Esophagus squamous epithelium (tissue), 5 donors: ENCODE data around the gene JPH2. TPM values are rescaled to one million over a fixed set of nuclear protein-coding genes. Genes with fewer than 3 reads are reported as not detected.
A peak's percentile ranks its signal among the peaks of the same experiment; 100 is the strongest.

Source experiments
- DNase-seq: peaks from one replicate; lab custom pipeline; 2025; lab: John Stamatoyannopoulos, UW
- H3K27ac ChIP-seq, 4 donors: fragments of 200-600 bp; sonication (generic); one replicate each; pipeline ENCODE4 v1.5.1; 2016 to 2019; ENCODE audit warnings: mild to moderate bottlenecking in 1 of 4
- H3K27me3 ChIP-seq, 4 donors: fragments of 200-600 bp; sonication (generic); 1 replicate in 3 of 4; 2 replicates in 1 of 4; pipeline versions ENCODE4 v1.5.1 to v1.6.0; 2017 to 2021; ENCODE audit warnings: antibody characterized with exemption in 1 of 4
- H3K36me3 ChIP-seq, 3 donors: fragments of 200-600 bp; sonication (generic); one replicate each; pipeline ENCODE4 v1.5.1; 2016 to 2019
- H3K4me1 ChIP-seq, 3 donors: fragments of 200-600 bp; sonication (generic); one replicate each; pipeline ENCODE4 v1.5.1; 2017 to 2019
- H3K4me3 ChIP-seq, 4 donors: fragments of 200-600 bp; sonication (generic); 1 replicate in 3 of 4; 2 replicates in 1 of 4; pipeline ENCODE4 v1.5.1; 2016 to 2019; ENCODE audit warnings: mild to moderate bottlenecking in 2 of 4, moderate library complexity in 1 of 4
- H3K9me3 ChIP-seq, 3 donors: fragments of 200-600 bp; sonication (generic); one replicate each; pipeline ENCODE4 v1.5.1; 2016 to 2019
- POLR2A ChIP-seq, 4 donors: fragments of 450-650 bp; IDR thresholded peaks; one replicate each; pipeline ENCODE4 v1.6.1; 2017; ENCODE audit warnings: antibody characterized with exemption in 4 of 4, mild to moderate bottlenecking in 4 of 4, moderate library complexity in 3 of 4
- WGBS, 2 donors: methylation state at CpG; one replicate each; pipeline ENCODE4 v1.1.5; 2018; 5-methylcytosine and 5-hydroxymethylcytosine counted together
- intact Hi-C: fragments of 100-400 bp; cut with DNase I; formaldehyde crosslinking; loops from one replicate; pipeline ENCODE4 v1.15.0; 2022
- total RNA-seq, 4 donors: library from RNA; depleted of rRNA; stranded (reverse); fragments of >200 nt; gene quantifications; one replicate each; pipeline ENCODE4 v1.1.0, GENCODE V29; 2016
- TF ChIP-seq, protein P1 (sequence below), 6 experiments: fragments of 450-650 bp in 4 of 6; fragments of 200-600 bp in 2 of 6; sonication (generic) in 2 of 6; IDR thresholded peaks; one replicate each; pipeline ENCODE4 v1.5.1; 2016 to 2019; ENCODE audit warnings: antibody characterized with exemption in 6 of 6, mild to moderate bottlenecking in 4 of 6, moderate library complexity in 4 of 6
- donor health status: DM: yes; HTN: yes; CAD: no.

Gene JPH2
- total RNA-seq, 4 donors from 2014 or later, result 2.4 to 32.0 (median 6.8) TPM

DNA sequence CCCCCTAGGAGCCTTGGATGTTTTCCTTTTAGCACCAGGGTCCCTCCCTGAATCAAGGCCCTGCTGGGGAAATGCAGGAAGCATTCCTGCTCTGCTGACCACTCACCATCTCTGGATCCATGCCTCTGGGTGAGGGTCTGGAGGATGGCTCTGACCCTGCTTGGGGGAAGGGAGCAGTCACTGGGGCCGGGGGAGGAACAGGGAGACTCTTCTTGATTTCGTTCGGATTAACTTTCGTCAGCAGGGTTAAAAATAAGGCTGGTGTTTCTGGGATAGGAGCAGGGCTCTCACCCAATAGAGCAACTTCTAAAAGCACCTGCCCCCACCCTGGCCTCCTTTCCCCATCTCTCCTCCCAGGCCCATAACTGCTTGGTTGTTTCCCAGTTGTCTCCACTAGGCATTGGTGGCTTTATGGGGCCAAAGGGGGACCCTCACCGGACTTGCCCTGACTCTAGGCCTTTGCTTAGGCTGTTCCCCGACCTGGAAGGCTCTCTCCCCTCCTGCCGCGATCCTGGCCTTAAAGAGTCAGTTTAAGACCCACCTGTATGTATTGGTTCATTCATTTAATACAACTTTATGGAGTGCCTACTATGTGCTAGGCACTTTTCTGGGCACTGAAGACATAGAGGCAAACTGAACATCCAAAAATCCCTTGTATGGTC is 63.0 kb downstream of the JPH2 start:
- Histone ChIP-seq H3K36me3 (no peaks in the 10 kb centered on the region), H3K27ac (peak overlapping the region in 2 of 4 donors; percentile 36 to 47), H3K9me3 (no peaks in the 10 kb centered on the region), H3K27me3 (peaks cover 0 to 18% (median 0%) of the 10 kb centered on the region in 4 donors), H3K4me1 (no peaks in the 10 kb centered on the region), H3K4me3 (no peak overlapping the region)
- DNase-seq, result no peak
- TF ChIP-seq, protein P1, sequence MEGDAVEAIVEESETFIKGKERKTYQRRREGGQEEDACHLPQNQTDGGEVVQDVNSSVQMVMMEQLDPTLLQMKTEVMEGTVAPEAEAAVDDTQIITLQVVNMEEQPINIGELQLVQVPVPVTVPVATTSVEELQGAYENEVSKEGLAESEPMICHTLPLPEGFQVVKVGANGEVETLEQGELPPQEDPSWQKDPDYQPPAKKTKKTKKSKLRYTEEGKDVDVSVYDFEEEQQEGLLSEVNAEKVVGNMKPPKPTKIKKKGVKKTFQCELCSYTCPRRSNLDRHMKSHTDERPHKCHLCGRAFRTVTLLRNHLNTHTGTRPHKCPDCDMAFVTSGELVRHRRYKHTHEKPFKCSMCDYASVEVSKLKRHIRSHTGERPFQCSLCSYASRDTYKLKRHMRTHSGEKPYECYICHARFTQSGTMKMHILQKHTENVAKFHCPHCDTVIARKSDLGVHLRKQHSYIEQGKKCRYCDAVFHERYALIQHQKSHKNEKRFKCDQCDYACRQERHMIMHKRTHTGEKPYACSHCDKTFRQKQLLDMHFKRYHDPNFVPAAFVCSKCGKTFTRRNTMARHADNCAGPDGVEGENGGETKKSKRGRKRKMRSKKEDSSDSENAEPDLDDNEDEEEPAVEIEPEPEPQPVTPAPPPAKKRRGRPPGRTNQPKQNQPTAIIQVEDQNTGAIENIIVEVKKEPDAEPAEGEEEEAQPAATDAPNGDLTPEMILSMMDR (IDR thresholded peaks at IDR 0.05), result no peak
- no peak for TF ChIP-seq POLR2A (IDR thresholded peaks at IDR 0.05)
- 79 to 87% methylated on average over 4 to 8 of the region's 8 CpGs for WGBS, 2 donors
- intact Hi-C loops, result no loop called here

DNA sequence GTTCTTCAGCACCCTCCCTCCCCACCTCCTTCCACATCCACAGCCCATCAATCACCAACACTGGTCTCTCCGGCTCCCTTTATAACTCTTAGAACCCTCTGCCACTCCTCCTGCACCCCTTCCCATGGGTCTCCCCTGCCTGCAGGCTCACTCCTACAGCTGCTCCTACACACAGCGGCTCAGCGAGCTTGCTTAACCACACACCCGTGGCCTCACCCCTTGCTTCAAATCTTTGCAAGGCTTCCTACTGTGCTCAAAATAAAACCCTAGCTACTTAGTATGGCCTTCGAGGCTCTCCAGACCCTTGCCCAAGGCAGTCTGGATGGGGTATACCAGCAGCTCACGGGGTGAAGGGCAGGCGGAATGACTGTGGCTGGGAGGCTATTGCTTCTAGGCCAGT is 63.7 kb downstream of the JPH2 start:
- WGBS, 2 donors, result 56 to 80% methylated on average over 7 of the region's 7 CpGs
- Histone ChIP-seq H3K4me3 (no peak overlapping the region), H3K27me3 (peaks cover 0 to 18% (median 0%) of the 10 kb centered on the region in 4 donors), H3K9me3 (no peaks in the 10 kb centered on the region), H3K4me1 (no peaks in the 10 kb centered on the region), H3K27ac (peak overlapping the region in 3 of 4 donors; percentile 30 to 47 (median 36)), H3K36me3 (no peaks in the 10 kb centered on the region)
- intact Hi-C loops, result no loop called here
- DNase-seq, result no peak
- no peak for TF ChIP-seq POLR2A (IDR thresholded peaks at IDR 0.05)
- TF ChIP-seq, protein P1 (IDR thresholded peaks at IDR 0.05), result no peak

DNA sequence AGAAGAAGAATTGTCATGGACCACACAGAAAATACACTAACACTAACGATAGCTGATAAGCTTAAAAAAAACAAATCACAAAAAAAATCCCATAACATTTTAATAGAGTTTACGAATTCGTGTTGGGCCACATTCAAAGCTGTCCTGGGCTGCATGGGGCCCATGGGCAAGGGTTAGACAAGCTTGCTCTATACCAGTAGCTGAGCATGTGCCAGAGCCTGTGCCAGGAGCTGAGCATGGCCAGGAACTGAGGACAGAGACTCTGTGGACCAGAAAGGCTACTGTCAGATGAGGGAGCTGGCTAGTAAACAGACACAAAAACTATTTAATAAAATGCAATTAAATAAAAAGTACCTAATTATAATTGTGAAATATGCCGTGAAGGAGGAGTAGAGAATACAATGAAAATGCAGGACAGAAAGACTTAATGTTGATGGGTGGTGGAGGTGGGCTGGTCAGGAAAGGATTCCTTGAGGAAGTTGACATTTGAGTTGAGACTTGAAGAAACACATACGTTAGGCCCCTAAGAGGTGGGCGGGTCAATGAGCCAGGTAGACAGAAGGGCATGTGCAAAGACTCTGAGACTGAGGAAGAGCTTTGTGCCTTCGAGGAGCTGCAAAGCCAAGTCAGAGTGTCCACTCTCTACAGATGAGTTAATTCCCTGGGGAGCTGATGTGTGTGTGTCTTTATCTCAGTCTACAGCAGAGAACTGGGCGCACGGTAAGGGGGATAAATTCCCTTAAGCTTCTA is 66.1 kb downstream of the JPH2 start:
- DNase-seq, result no peak
- Histone ChIP-seq H3K4me3 (no peak overlapping the region), H3K36me3 (no peaks in the 10 kb centered on the region), H3K27me3 (peaks cover 0 to 35% (median 0%) of the 10 kb centered on the region in 4 donors), H3K9me3 (no peaks in the 10 kb centered on the region), H3K4me1 (peaks cover 0 to 12% (median 2%) of the 10 kb centered on the region in 3 donors), H3K27ac (no peak overlapping the region)
- intact Hi-C loops, result no loop called here
- 58 to 59% methylated on average over 9 of the region's 9 CpGs for WGBS, 2 donors
- TF ChIP-seq, protein P1 (IDR thresholded peaks at IDR 0.05), result no peak
- TF ChIP-seq POLR2A (IDR thresholded peaks at IDR 0.05), result no peak

DNA sequence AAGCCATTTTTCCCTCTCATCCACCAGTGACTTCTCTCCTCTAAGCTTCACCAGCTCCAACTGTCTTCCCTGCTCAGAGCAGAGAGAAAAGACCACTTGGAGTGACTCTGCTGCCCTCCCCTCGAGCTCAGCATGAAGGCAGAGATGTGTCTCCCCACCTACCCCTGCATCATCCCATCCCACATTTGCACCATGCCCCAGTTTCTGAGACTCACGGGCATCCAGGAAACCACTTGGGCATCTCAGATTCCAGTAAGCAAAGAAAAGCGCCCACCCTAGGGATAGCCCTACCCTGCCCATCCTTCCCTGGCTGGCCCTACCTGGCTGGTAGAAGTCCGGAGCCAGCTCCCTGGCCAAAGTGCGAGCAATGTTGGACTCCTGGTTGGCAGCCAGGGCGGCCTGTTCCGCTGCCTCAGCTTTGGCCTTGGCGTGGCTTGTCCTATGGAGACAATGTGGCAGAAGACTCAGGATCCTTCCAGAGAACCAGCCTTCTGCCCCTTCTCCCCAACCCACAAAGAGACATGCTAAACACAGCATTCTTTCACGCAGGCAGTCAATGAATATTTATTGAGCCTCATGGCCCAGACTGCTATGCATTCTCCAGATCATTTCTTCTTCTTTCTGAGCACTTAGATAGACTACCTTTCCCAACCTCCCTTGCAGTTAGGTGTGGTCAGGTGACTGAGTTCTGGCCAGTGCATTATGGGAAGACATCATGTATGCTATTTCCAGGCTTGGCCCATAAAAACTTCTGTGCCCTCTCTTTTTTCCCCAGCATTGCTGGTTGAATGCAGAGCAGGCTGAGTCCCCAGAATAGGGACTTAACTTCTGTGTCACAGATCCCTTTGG is 68.6 kb downstream of the JPH2 start:
- Histone ChIP-seq H3K4me3 (no peak overlapping the region), H3K4me1 (peaks cover 0 to 18% (median 2%) of the 10 kb centered on the region in 3 donors), H3K9me3 (no peaks in the 10 kb centered on the region), H3K27me3 (peaks cover 0 to 47% (median 0%) of the 10 kb centered on the region in 4 donors), H3K27ac (peak overlapping the region in 1 of 4 donors; percentile 16), H3K36me3 (no peaks in the 10 kb centered on the region)
- TF ChIP-seq, protein P1 (IDR thresholded peaks at IDR 0.05), result no peak
- no peak for TF ChIP-seq POLR2A (IDR thresholded peaks at IDR 0.05)
- WGBS, 2 donors, result 76 to 93% methylated on average over 4 to 9 of the region's 9 CpGs
- intact Hi-C loops, result loop anchor here (5.0 to 10.0 kb wide), 2 partner anchors 74 to 196 kb away; partner anchors contain the start of gene FITM2
- DNase-seq, result no peak
